Mucosa of descending colon (tissue), 3 donors: Measurements from ENCODE around the gene NRG2. TPM values are rescaled to one million over a fixed set of nuclear protein-coding genes. Genes with fewer than 3 reads are reported as not detected.

Source experiments
- ATAC-seq: fragments of 200-7000 bp; cut with Tn5 transposase; one replicate; pipeline ENCODE4 v1.9.1; 2020; ENCODE audit warnings: mild to moderate bottlenecking, moderate library complexity
- DNase-seq, 3 donors: peaks; one replicate each; pipeline ENCODE4 v3.0.0-alpha.2; 2020
- H3K36me3 ChIP-seq: fragments of 200-600 bp; one replicate; pipeline ENCODE4 v1.8.0; 2021; ENCODE audit warnings: low read depth, mild to moderate bottlenecking
- H3K4me1 ChIP-seq: fragments of 200-600 bp; one replicate; pipeline ENCODE4 v1.8.0; 2021; ENCODE audit warnings: low read depth, mild to moderate bottlenecking
- H3K4me3 ChIP-seq: fragments of 200-600 bp; one replicate; pipeline ENCODE4 v1.8.0; 2021; ENCODE audit warnings: mild to moderate bottlenecking
- H3K9me3 ChIP-seq: fragments of 200-600 bp; one replicate; pipeline ENCODE4 v1.8.0; 2021; ENCODE audit warnings: mild to moderate bottlenecking
- intact Hi-C, 2 donors: fragments of 100-400 bp; cut with DNase I in 1 of 2; cut with micrococcal nuclease in 1 of 2; formaldehyde crosslinking; loops; one replicate each; pipeline versions ENCODE4 v1.11.0 to v1.11.1; 2022; cut with DNase I, micrococcal nuclease
- total RNA-seq, 3 donors: library from RNA; stranded (reverse); fragmentation: NEBNext Ultra II Directional in 2 of 3; extraction: Animal tissue kit (Norgen Biotek cat#: 25700) in 2 of 3; gene quantifications; one replicate each; pipeline versions ENCODE4 v1.2.1 to v1.2.4, GENCODE V29; 2021 to 2023
- TF ChIP-seq, protein P1 (sequence below): fragments of 200-600 bp; IDR thresholded peaks from one replicate; pipeline ENCODE4 v1.8.0; 2022; ENCODE audit warnings: antibody characterized with exemption, mild to moderate bottlenecking
- donor health status: DM: no; HTN: no; CAD: no; lungs with moderate emphysema.
- donor health status: DM: no; HTN: no; CAD: no.
- donor health status: DM: no; HTN: yes; CAD: no.

The NRG2 gene
- total RNA-seq, 3 donors from 2014 or later: 0.52 to 7.3 (median 0.89) TPM

DNA sequence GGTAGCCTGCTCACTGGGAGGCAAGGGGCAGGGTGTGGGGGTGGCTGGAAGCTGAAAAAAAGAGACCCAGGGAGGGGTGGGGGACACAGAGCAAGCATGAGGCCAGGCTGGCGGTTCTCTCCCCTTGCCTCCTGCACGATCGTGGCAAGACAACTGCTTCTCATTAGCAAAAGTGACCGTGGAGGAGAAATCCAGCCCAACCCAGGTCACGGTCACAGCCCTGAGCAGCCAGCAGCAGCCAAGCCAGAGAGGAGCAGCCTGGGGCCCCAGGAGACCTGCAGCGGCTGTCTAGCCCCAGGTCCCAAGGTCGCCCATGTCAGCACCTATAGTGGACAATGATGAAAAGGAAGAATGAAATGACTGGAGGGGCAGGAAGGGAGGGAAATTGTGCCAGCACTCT, 89.1 kb downstream of the NRG2 start:
- ATAC-seq (no peak), DNase-seq (no peak)
- H3K4me1 ChIP-seq: no peaks in the 10 kb centered on the region
- intact Hi-C loops: no loop called here
- no peaks in the 10 kb centered on the region for H3K9me3 ChIP-seq
- TF ChIP-seq, protein P1, sequence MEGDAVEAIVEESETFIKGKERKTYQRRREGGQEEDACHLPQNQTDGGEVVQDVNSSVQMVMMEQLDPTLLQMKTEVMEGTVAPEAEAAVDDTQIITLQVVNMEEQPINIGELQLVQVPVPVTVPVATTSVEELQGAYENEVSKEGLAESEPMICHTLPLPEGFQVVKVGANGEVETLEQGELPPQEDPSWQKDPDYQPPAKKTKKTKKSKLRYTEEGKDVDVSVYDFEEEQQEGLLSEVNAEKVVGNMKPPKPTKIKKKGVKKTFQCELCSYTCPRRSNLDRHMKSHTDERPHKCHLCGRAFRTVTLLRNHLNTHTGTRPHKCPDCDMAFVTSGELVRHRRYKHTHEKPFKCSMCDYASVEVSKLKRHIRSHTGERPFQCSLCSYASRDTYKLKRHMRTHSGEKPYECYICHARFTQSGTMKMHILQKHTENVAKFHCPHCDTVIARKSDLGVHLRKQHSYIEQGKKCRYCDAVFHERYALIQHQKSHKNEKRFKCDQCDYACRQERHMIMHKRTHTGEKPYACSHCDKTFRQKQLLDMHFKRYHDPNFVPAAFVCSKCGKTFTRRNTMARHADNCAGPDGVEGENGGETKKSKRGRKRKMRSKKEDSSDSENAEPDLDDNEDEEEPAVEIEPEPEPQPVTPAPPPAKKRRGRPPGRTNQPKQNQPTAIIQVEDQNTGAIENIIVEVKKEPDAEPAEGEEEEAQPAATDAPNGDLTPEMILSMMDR: no peak
- H3K36me3 ChIP-seq: no peaks in the 10 kb centered on the region
- no peak overlapping the region for H3K4me3 ChIP-seq

DNA sequence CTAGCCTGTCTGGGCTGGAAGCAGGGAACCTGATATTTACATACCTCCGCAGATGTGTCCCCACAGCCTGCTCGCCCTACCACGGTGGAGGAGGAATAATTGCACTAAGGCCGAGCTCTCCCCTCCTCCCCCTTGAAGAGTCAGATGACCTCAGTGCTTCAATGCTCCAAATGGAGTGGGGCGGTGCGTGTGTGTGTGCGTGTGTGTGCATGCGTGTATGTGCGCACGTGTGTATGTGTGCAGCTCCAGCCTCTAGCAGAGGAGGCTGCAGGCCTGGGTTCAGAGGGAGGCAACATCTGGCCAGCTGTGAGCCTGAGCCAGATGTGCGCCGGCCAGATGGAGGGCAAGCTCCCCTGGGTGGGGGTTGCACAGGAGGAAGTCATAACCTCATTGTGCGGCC, 90.5 kb downstream of the NRG2 start:
- H3K36me3 ChIP-seq: no peaks in the 10 kb centered on the region
- TF ChIP-seq, protein P1: no peak
- intact Hi-C loops: no loop called here
- H3K4me3 ChIP-seq: no peak overlapping the region
- no peaks in the 10 kb centered on the region for H3K4me1 ChIP-seq
- H3K9me3 ChIP-seq: no peaks in the 10 kb centered on the region
- ATAC-seq: no peak
- no peak for DNase-seq

DNA sequence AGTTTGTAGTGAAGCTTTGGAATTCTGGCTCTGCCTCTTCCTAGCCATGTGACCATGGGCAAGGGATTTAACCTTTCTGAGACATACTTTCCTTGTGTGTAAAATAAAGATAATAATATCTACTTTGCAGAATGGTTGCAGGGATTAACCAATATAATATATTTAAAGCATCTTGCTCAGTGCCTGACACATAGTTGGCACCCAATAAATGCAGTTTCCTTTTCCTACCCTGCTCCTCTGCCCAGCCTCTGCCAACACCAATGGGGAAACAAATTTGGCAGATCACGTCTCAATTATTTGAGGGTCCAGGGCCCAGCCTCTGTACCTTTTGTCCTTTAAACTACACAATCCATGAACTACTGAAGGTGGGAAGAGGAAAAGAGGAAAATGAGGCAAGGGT, 91.1 kb downstream of the NRG2 start:
- DNase-seq (no peak), ATAC-seq (no peak)
- Histone ChIP-seq H3K4me1 (no peaks in the 10 kb centered on the region), H3K4me3 (no peak overlapping the region), H3K9me3 (no peaks in the 10 kb centered on the region), H3K36me3 (no peaks in the 10 kb centered on the region)
- TF ChIP-seq, protein P1: no peak
- intact Hi-C loops: no loop called here

DNA sequence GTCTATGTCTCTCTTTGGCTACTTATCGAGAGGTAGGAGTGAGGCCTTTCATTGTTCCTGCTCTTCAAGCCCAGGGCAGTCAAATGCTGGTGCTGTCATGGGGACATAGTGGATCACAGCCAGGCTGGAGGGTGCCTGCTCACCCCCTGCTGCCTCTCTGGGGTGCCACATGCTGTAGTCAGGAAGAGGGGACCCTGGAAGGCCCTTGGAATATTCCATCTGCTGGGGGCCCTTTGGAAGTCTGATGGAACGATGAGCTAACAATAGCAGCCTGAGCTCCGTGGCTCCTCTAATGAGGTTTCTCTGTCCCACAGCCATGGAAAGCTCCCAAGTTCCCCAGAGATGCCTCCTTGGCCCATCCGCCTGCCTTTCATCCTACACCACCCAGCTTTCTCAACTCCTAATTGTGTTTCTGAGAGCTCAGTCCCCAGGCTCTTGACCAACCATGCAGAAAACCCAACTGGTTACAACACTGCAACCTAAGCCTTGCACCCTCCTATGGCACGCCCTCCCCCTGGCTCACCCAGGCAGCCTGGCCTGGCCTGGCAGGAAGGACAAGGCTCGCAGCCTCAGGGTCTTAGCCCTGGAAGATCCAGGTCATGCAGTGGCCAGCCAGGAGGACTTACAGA, 91.7 kb downstream of the NRG2 start:
- Histone ChIP-seq H3K9me3 (no peaks in the 10 kb centered on the region), H3K4me1 (no peaks in the 10 kb centered on the region), H3K4me3 (no peak overlapping the region), H3K36me3 (no peaks in the 10 kb centered on the region)
- no peak for DNase-seq
- TF ChIP-seq, protein P1: no peak
- no peak for ATAC-seq
- intact Hi-C loops: no loop called here

DNA sequence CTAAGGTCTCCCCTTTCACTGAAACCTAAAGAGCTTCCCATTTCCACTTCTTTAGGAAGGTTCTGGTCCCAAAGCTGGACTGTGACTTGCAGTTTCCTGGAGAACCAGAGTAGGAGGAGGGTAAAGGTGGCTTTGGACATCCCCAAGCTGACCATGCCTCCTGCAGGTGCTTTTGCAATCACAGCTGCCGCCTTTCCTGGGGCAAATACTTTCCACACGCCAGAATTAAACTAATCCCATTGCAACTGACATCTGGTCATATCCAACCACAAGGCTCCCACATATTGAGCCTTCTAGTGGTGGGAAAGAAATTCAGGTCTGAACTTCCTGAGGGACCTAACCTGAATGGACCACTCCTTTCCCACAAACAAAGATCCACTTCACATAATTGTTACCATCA, 92.7 kb downstream of the NRG2 start:
- DNase-seq: no peak
- intact Hi-C loops: no loop called here
- Histone ChIP-seq H3K36me3 (no peaks in the 10 kb centered on the region), H3K4me3 (no peak overlapping the region), H3K9me3 (no peaks in the 10 kb centered on the region), H3K4me1 (no peaks in the 10 kb centered on the region)
- ATAC-seq: no peak
- TF ChIP-seq, protein P1: no peak

DNA sequence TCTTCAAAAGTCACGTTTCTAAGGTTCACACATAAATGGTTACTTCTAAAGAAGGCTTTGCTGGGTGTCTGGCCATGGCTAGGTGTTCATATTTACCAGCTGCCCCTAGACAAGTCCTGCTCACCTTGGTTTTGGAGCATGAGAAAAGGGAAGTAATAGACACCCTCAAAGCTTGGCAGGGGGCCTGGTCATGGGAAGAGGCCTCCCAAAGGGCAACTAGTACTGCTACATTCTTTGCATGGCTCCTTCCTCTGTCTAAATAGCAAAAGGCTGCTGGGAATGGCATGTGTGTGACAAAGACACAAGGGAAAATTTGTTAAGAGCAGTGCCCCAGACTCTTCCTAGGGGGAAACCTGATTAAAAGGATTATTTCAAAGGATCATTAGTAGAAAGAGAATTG, 93.4 kb downstream of the NRG2 start:
- TF ChIP-seq, protein P1: no peak
- DNase-seq (no peak), ATAC-seq (no peak)
- no peak overlapping the region for H3K4me3 ChIP-seq
- no peaks in the 10 kb centered on the region for H3K4me1 ChIP-seq
- no peaks in the 10 kb centered on the region for H3K36me3 ChIP-seq
- H3K9me3 ChIP-seq: no peaks in the 10 kb centered on the region
- intact Hi-C loops: no loop called here
